NCI-H345 treated with DMSO at 0.1 percent for 48 hours (cell line): Measurements from ENCODE around the gene WRAP73.
"Not testable (repeated sequence)": the region's sequence is repeated elsewhere in the genome, so short reads cannot be mapped to it uniquely, and the experiment has no call there.

Source experiments
- DNase-seq: peaks from one replicate; lab custom pipeline; 2025; ENCODE audit not compliant: unreplicated experiment; lab: John Stamatoyannopoulos, UW

WRAP73 gene

GRCh38 chr1:3631320-3632260 is 18.3 kb downstream of the WRAP73 start:
- no peak for DNase-seq

DNA sequence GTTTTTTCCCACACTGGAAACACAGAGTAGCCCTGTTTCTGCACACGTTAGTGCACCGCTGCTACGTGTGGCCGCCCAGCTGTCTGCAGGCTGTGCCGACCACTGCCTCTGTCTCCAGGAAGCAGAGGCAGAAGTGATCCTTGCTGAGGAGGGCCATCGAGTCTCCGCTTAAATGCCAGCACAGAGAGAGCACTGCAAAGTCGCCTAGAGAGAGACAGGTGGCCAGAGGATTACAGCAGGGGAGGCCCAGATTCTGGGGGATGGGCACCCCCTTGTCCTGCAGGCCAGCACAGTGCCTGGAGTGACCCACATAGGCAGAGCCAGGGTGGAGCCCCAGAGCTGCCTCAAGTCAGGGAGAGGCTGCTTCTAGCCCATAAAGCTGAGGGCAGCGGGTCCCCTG is 19.0 kb downstream of the WRAP73 start:
- no peak for DNase-seq

GRCh38 chr1:3630161-3630611 is 19.7 kb downstream of the WRAP73 start:
- DNase-seq: no peak

- no peak for DNase-seq
Observed at GRCh38 chr1:3629561-3630160, 20.2 kb downstream of the WRAP73 start.

DNA sequence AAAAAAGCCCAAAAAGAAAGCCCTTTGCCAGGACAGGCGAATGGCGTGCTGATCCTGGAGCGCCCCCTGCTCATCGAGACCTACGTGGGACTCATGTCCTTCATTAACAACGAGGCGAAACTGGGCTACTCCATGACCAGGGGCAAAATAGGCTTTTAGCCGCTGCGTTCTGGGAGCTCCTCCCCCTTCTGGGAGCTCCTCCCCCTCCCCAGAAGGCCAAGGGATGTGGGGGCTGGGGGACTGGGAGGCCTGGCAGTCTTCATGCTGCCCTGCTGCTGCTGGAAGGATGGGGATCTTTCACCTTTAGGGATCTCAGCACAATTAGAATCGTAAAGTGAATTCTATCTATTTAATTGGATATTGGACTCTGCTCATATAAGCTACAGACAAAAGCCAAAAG is 21.5 kb downstream of the WRAP73 start:
- no peak for DNase-seq

DNA sequence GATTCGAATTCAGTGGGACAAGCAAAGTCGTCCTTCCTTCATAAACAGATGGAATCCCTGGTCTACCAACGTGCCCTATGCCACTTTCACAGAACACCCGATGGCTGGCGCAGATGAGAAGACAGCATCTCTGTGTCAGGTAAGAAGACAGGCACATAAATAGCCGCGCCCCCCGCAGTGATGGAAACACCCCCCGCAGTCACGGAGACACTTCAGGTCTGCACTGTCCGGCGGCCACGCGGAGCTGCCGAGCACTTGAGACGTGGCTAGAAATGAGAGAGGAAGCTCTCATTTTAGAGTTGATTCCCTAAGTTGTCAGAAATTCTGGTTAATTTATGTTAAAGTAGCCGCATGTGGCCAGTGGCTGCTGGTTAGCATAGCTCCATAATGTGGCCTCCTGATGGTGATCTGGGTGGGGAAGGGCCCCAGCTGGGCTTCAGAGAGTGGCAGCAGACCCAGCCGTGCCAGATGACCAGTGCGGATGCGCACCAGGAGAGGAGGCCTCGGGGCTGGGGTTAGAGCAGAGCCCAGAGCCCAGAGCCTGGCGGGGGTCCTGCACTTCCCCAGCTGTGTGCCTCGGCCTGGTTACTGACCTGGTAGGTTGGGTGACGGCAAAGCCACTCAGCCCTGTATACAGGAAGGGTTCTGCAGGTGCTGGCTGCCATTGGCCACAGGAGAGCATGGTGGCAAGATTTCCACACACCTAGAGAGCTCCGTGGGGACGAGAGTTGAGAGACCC is 22.2 kb downstream of the WRAP73 start:
- no peak for DNase-seq

- DNase-seq: no peak
Observed at GRCh38 chr1:3626025-3626424, 23.9 kb downstream of the WRAP73 start.

DNA sequence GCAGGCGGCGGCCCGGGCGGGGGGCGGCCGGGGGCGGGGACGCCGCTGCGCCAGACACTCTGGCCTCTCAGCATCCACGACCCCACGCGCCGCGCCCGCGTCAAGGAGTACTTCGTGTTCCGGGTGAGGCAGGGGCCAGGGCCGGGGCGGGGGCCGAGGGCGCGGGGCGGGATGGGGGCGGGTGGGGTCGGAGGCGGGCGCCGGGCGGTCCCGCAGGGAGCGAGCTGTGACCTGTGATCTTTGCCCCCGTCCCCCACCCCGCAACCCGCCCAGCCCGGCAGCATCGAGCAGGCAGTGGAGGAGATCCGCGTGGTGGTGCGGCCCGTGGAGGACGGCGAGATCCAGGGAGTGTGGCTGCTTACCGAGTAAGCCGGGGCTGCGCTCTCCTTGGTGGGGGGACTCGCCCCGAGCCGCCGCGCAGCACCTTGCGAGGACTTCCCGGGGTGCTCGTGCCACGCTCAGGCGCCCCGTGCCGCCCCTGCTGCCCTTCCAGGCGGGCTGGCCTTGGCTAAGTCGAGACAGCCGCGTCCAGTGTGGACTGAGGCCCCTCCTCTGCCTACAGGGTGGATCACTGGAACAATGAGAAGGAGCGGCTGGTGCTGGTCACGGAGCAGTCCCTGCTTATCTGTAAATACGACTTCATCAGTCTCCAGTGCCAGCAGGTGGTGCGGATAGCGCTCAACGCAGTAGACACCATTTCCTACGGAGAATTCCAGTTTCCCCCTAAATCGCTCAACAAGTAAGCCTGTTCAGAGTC is 24.6 kb downstream of the WRAP73 start:
- no peak for DNase-seq

DNA sequence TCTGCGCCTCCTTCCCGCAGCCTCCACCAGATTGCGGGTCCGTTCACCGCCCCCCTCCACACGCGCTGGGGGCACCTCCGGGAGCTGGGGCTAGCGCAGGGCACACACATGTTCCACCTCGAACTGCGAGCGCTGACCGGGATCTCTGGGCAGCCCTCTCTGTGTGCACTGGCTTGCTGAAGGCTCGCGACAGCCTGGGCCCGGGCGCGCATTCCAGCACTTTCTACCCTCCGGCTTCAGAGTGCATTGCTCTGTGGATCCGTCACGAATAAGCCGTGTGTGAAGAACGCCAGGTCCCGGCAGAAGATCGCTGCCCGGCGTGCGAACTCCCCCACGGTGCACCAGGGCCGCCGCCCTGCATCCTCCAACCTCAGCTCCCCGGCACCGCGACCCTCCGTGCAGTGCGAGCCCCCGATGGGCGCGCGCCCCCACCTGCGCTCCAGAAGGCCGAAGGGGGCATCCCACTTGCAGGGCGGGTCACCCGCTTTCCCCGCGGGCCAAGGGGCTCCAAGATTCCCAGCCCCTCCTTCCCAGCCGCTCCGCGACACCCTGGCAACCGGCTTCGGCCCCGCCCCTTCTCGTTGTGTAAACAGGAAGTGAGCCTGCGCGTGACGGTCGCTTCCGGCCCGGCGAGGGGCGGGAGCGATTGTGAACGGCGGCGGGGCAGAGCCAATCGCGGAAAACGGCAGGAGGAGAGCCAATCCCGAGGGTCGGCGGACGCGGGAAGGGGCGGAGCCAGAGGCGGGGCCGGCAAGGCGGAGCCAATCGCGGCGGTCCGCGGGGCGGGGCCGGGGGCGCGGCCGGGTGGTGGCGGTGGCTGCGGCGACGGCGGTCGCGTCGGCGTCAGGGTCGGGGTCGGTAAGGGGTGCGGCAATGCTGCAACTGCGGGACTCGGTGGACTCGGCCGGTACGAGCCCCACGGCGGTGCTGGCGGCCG is 25.4 kb downstream of the WRAP73 start, which contains the start of gene TPRG1L:
TPRG1L (plus strand) TSS at position 816 of the 937 bp plus-strand sequence; CDS start at position 874, 58 bp downstream.
- peak; percentile 91 for DNase-seq

- DNase-seq: no peak
Observed at GRCh38 chr1:3623441-3624199, 26.3 kb downstream of the WRAP73 start.

- not testable (repeated sequence) for DNase-seq
Observed at GRCh38 chr1:3622102-3622501, 27.8 kb downstream of the WRAP73 start.

- DNase-seq: not testable (repeated sequence)
Observed at GRCh38 chr1:3621151-3621671, 28.7 kb downstream of the WRAP73 start.

- DNase-seq: no peak
Observed at GRCh38 chr1:3620708-3621107, 29.2 kb downstream of the WRAP73 start.

DNA sequence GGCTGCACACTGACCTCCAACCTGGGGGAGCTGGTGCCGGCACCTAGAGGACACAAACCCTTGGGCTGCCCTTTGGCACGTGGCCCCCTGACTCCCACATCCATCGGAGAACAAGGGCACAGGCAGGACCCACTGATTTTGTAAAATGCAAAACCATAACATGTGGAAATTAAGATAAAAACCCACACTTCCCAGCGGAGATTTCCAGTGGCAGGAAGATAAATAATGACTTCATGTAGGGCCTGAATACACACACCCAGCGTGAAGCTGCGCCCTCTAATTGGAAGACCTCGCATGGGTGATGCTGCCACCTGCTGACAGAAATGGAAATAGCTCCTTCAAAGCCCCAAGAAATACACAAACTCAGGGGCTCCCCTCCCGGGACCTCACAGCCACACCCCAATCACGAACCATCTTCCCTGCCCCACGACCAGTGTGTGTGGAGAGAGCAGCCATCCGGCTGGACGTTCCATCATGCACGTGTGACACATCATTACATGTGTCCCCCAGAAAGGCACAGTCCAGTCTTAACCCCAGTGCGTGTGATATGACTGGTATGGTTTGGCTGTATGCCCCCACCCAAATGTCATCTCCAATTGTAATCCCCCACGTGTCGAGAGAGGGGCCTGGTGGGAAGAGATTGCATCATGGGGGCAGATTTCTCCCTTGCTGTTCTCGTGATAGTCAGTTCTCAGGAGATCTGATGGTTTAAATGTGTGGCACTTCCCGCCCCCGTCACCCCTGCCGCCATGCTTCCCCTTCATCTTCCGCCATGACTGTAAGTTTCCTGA is 30.8 kb downstream of the WRAP73 start:
- peak; percentile 46 for DNase-seq

- no peak for DNase-seq
Observed at GRCh38 chr1:3618531-3618880, 31.4 kb downstream of the WRAP73 start.

DNA sequence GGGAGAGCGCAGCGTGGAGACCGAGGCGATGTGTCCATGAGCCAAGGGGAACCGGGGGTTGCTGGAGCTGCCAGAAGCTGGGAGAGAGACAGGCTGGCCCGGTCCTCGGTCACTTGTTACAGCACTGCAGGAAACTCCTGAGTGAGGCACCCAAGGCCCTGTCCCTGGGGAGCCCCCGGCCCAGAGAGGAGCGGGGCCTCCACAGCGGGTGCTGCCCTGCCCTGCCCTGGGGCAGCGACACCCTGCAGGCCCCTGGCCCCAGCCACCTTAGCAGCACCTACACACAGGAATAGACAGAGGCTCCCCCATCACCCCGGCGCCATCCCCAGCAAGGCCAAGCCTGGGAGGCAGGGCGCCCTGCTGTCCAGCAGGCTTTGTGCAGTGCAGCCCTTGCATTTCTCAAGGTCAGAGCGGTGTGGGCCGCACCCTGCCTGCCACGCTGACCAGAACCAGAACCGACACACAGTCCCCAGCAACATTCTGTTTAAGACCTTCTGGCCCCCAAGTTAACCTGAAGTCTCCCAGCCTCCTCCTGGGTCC is 32.0 kb downstream of the WRAP73 start:
- DNase-seq: no peak

DNA sequence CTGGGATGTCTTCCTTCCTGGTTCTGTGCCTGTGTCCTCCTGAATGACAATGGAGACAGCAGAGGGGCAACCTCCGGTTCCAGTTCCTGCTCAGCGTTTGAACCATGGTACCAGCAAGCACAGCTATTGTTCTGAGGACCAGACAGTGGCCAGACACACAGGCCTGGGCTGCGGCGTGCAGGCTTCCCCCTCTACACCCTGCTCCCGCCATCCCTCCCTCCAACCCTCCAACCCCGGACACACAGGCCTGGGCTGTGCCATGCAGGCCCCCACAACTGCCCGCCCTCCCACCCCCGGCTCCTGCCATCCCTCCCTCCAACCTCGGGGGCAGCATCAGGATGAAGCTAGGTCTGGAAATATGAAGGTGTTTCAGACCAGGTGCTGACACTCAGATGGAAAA is 33.0 kb downstream of the WRAP73 start:
- no peak for DNase-seq
